Pancreas (tissue), 10 donors: ENCODE data around the gene OR4K2. TPM values are rescaled to one million over a fixed set of nuclear protein-coding genes. Genes with fewer than 3 reads are reported as not detected.

Source experiments
- ATAC-seq, 4 donors: fragments of 200-7000 bp; cut with Tn5 transposase; one replicate each; pipeline versions ENCODE4 v1.8.0 to v1.9.1; 2020; ENCODE audit warnings: mild to moderate bottlenecking in 4 of 4, moderate library complexity in 4 of 4
- DNase-seq, 6 donors: peaks; one replicate each; pipeline ENCODE4 v3.0.0-alpha.2; 2020
- FAIRE-seq: peaks from 2 replicates; lab custom pipeline; 2012; peaks lifted over from hg19 to GRCh38; lab: Jason Lieb, UNC
- H3K27ac ChIP-seq, 4 donors: fragments of 200-600 bp; sonication (generic); 1 replicate in 3 of 4; 2 replicates in 1 of 4; pipeline versions ENCODE4 v1.5.0 to v1.8.0; 2020
- H3K27me3 ChIP-seq, 4 donors: fragments of 200-600 bp; one replicate each; pipeline ENCODE4 v1.8.0; 2021
- H3K36me3 ChIP-seq, 3 donors: fragments of 200-600 bp; sonication (generic) in 1 of 3; one replicate each; pipeline versions ENCODE4 v1.5.0 to v1.8.0; 2020 to 2021
- H3K4me1 ChIP-seq, 3 donors: fragments of 200-600 bp; one replicate each; pipeline ENCODE4 v1.8.0; 2021
- H3K4me3 ChIP-seq, 4 donors: fragments of 200-600 bp; sonication (generic) in 2 of 4; one replicate each; pipeline versions ENCODE4 v1.5.0 to v1.8.0; 2020 to 2021
- H3K9me3 ChIP-seq, 4 donors: fragments of 200-600 bp; one replicate each; pipeline ENCODE4 v1.8.0; 2021
- CTCF ChIP-seq, 4 donors: fragments of 200-600 bp; sonication (generic) in 3 of 4; IDR thresholded peaks; one replicate each; pipeline versions ENCODE4 v1.5.0 to v1.8.0; 2021; ENCODE audit warnings: antibody characterized with exemption in 4 of 4
- WGBS, 2 donors: extraction: QIAGEN DNeasy Blood & Tissue Kit; methylation state at CpG; one replicate each; pipeline ENCODE4 v1.1.7; 2013; 5-methylcytosine and 5-hydroxymethylcytosine counted together
- intact Hi-C, 3 donors: fragments of 100-400 bp; cut with DNase I; formaldehyde crosslinking; loops; one replicate each; pipeline versions ENCODE4 v1.11.1 to v1.14.2; 2022
- polyA plus RNA-seq, 2 donors: library from polyadenylated mRNA; stranded (reverse); fragments of 200-250 nt; gene quantifications; one replicate each; pipeline ENCODE4 v1.2.3, GENCODE V29; 2013
- total RNA-seq, 6 donors: library from RNA; stranded (reverse); fragmentation: NEBNext Ultra II Directional in 4 of 6; extraction: Animal tissue kit (Norgen Biotek cat#: 25700) in 4 of 6; gene quantifications; one replicate each; pipeline versions ENCODE4 v1.2.1 to v1.2.4, GENCODE V29; 2021 to 2023
- donor health status: healthy with polysubstance abuse.
- donor health status: DM: no; HTN: no; CAD: no; lungs with moderate emphysema.
- donor health status: DM: no; HTN: no; CAD: no.
- donor health status: control.
- donor health status: control.
- donor health status: Bipolar disorder and iron deficiency.
- donor health status: DM: yes; HTN: yes; CAD: no.
- donor health status: DM: no; HTN: no; CAD: no.
- donor health status: DM: no; HTN: no; CAD: no.
- donor health status: DM: yes; HTN: yes; CAD: no.

Gene OR4K2
- total and polyA plus RNA-seq, 8 donors, result 0.02 TPM; not detected in 7

DNA sequence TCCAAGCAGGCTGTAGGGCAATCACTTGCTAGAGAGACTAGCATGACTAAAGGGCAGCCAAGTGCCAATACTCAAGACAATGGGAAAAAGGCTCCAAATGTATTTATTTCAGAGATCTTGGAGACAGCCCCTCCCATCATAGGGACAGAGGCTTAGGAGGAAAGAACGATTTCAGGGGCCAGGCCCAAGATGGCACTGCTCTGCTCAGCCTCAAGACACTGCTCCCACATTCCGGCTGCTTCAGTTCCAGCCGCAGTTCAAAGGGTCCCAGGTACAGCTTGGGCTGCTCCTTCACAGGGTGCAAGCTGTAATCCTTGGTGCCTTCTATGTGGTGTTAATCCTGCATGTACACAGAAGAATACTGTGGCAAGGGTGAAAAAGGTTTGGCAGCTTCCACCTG lies 26.1 kb downstream of the OR4K2 start:
- H3K9me3 ChIP-seq, result no peaks in the 10 kb centered on the region
- no peak for FAIRE-seq

GRCh38 chr14:19902409-19902808 lies 27.5 kb downstream of the OR4K2 start:
- intact Hi-C loops, result no loop called here
- Histone ChIP-seq H3K27ac (no peak overlapping the region), H3K4me1 (no peaks in the 10 kb centered on the region), H3K27me3 (no peaks in the 10 kb centered on the region), H3K9me3 (no peaks in the 10 kb centered on the region), H3K36me3 (no peaks in the 10 kb centered on the region), H3K4me3 (no peak overlapping the region)
- 65 to 75% methylated on average over 4 of the region's 4 CpGs for WGBS, 2 donors
- no peak for TF ChIP-seq CTCF (IDR thresholded peaks at IDR 0.05)
- no peak for FAIRE-seq
- no peak for ATAC-seq
- DNase-seq, result no peak

More for the DNA sequence above, 26.1 kb downstream of the OR4K2 start:
- H3K4me3 ChIP-seq, result no peak overlapping the region
- no peaks in the 10 kb centered on the region for H3K36me3 ChIP-seq
- no peaks in the 10 kb centered on the region for H3K27me3 ChIP-seq
- intact Hi-C loops, result no loop called here
- DNase-seq (no peak), ATAC-seq (no peak)
- no peaks in the 10 kb centered on the region for H3K4me1 ChIP-seq
- no peak overlapping the region for H3K27ac ChIP-seq
- WGBS, 2 donors, result 55 to 64% methylated on average over 3 of the region's 3 CpGs
- no peak for TF ChIP-seq CTCF (IDR thresholded peaks at IDR 0.05)

DNA sequence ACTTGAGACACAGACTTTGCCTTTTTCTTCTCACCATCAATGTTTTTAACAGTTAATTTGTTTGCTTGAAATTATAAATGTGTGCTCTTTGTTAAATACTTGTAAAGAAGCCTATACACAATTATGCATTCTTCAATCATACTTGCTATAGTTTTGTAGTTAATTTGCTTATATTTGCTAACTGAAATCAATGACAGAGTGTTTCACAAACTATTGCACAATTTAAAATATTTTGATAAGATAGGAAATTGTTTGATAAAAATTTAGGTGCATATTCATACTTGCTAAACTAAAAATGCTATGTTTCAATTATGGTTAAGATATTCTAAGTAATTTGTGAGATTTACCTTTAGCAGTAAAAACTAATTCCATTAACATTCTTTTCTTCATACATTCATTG lies 31.7 kb downstream of the OR4K2 start:
- H3K4me3 ChIP-seq, result no peak overlapping the region
- no peaks in the 10 kb centered on the region for H3K9me3 ChIP-seq
- no peak for TF ChIP-seq CTCF (IDR thresholded peaks at IDR 0.05)
- FAIRE-seq (peak; percentile 34), ATAC-seq (no peak), DNase-seq (no peak)
- intact Hi-C loops, result no loop called here
- H3K27ac ChIP-seq, result no peak overlapping the region
- H3K36me3 ChIP-seq, result no peaks in the 10 kb centered on the region
- no peaks in the 10 kb centered on the region for H3K27me3 ChIP-seq
- H3K4me1 ChIP-seq, result no peaks in the 10 kb centered on the region

GRCh38 chr14:19911114-19911513 lies 36.2 kb downstream of the OR4K2 start:
- FAIRE-seq, result no peak
- no peaks in the 10 kb centered on the region for H3K27me3 ChIP-seq
- no peak overlapping the region for H3K4me3 ChIP-seq
- H3K36me3 ChIP-seq, result no peaks in the 10 kb centered on the region
- no peak overlapping the region for H3K27ac ChIP-seq
- H3K9me3 ChIP-seq, result no peaks in the 10 kb centered on the region
- TF ChIP-seq CTCF (IDR thresholded peaks at IDR 0.05), result no peak
- intact Hi-C loops, result no loop called here
- 28 to 39% methylated on average over 3 of the region's 3 CpGs for WGBS, 2 donors
- DNase-seq, result peak in 1 of 6 donors; percentile 26
- no peak for ATAC-seq
- no peaks in the 10 kb centered on the region for H3K4me1 ChIP-seq

DNA sequence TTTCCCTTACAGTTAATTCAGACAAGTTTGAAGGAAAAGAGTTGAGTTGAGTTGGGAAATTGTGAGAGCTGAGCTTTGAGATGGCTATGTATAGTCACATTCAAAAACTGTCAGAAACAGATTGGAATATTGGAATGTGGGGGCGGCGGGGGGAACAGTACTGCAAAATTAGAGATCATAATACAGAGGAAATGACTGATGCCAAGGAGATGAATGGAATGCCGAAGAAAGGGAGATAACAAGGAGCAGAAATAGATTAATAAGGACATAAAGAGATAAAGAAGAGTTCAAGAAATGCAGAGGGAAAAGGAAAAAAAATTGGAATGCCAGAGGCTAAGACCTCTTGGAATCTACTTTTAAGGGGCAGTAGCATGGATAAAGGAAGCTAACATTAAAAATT lies 42.3 kb downstream of the OR4K2 start:
- intact Hi-C loops, result no loop called here
- ATAC-seq (no peak), FAIRE-seq (no peak), DNase-seq (no peak)
- no peaks in the 10 kb centered on the region for H3K36me3 ChIP-seq
- H3K27ac ChIP-seq, result no peak overlapping the region
- H3K4me1 ChIP-seq, result no peaks in the 10 kb centered on the region
- no peak overlapping the region for H3K4me3 ChIP-seq
- WGBS, 2 donors, result 51 to 54% methylated on average over 3 of the region's 3 CpGs
- H3K9me3 ChIP-seq, result no peaks in the 10 kb centered on the region
- no peak for TF ChIP-seq CTCF (IDR thresholded peaks at IDR 0.05)
- H3K27me3 ChIP-seq, result no peaks in the 10 kb centered on the region
